ENCODE results near the gene EVI5L. TPM values are rescaled to one million over a fixed set of nuclear protein-coding genes. Genes with fewer than 3 reads are reported as not detected.

Gene EVI5L
- polyA plus RNA-seq: 0.59 and 1.0 TPM in 2 replicates

DNA sequence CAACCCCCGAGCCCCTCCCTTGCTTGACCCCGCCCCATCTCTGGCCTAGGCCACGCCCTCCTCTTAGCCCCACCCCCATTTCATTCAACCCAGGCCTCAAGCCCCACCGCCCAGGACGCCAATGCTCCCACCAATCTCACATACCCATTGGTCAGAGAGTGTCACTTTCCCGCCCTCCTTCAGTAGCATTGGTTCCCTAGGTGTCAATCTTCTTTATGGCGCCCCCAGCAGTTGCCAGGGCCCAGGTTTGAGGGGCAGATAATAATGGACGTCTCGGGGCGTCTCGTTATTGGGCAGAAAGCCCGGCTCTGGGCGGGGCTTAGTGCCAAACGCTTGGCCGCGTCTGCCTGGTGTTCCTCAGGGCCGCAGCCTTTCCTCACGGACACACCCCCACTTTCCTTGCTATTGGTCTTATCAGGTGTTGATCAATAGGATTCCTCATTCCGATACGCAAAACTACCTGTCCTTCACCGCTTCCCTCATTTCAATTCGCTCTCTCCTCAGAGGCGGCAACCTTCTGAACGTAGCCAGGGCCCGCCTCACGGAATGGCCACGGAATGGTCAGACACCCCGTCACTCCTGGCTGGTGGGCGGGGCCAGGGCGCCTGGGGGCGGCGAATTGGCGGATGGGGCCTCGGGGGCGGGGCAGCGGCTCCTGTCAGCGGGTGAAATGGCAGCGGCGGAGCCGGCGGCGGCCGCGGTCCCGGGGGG is at the start of gene EVI5L:
Gene EVI5L (plus strand): TSS at position 658 of the 711 bp plus-strand sequence. CDS start 16,325 bp downstream, outside the sequence.

DNA sequence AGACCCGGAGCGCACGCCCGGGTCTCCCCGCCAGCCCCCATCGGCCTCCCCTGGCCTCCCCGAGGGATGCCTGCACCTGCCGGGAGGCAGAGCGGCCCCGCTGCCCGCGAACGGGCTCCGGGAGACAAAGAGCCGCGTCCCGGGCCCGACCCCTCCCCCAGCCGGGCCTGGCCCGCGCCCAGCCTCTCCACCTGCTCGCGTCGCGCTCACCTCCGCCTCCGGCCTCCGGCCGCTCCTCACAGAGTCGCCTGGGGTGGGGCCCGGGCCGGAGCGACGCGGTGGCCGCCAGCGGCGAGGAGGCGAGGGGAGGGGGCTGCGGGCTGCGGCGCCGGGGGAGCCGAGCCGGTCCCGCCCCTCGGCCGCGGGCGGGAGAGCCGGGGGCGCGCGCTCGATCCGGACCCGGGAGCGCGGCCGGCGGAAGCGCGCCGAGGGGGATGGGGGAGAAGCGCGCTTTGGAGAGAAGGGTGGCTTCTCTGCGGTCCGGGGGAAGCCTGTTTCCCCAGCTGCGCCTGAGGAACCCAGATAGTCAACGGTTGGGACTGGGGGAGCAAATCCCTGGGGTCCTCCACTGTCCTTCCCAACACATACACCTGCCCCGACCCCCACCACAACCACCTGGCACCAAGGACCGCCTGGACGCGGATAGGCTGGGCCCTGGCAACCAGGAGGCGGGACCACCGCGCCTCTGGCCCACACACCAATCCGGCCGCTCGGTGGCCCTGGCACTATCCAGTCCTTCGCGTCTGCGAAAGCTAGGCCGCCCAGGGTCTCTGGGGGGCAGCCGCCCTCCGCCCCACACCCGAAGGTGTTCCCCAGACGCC is 44.3 kb downstream of the EVI5L start, which contains the start of gene PRR36:
Gene PRR36 (minus strand): TSS at position 315 of the 821 bp plus-strand sequence. CDS start 701 bp downstream, outside the sequence.

DNA sequence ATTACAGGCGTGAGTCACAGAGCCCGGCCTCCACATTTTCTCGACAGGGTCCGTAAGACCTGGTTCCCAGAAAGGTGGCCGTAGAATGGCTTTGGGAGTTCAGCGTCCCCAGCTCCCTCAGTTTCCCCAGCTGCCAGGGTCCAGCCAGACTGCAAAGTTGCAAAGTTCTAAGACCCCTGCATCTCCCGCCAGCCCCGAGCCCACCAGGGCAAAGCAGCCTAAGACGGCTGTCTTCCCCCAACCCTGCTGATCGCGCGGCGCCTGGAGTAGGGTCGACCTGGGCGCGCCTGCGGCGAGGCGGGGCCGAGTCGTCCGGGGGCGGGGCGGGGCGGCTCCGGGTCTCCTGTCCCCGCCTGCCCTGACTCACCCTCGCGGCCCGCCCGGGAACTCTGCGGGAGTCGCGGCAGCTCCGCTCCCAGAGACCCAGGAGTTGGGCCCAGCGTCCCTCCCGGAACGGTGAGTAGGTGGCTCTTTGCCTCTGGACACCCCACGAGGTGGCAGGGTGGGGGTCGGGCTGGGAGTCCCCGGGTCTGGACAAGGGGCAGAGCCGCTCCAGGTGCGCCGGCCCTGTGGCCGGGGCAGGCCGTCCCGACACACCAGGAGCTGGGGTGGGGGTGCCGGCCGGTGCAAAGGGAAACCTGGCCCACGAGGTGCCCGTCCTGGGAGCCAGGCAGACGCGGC is 58.3 kb downstream of the EVI5L start, which contains the start of gene LRRC8E:
Gene LRRC8E (plus strand): TSS at position 366 of the 681 bp plus-strand sequence. CDS start 7,094 bp downstream, outside the sequence.

GRCh38 chr19:7903244-7904073 is 73.4 kb downstream of the EVI5L start, which contains the start of gene MAP2K7:
MAP2K7 (plus strand) TSS chr19:7903877; CDS start chr19:7903945, 68 bp downstream.

Other genes with a start within 250 kb of the EVI5L start
- 0.78 and 0.88 TPM in 2 replicates for gene CAMSAP3, start 234.4 kb upstream of the EVI5L start, polyA plus RNA-seq
- gene XAB2, start 200.7 kb upstream of the EVI5L start, polyA plus RNA-seq: 0.82 and 2.0 TPM in 2 replicates
- gene PET100, start 200.4 kb upstream of the EVI5L start, polyA plus RNA-seq: 607 and 716 TPM in 2 replicates
- 1,380 and 3,034 TPM in 2 replicates for gene PCP2, start 196.5 kb upstream of the EVI5L start, polyA plus RNA-seq
- 24.6 and 46.0 TPM in 2 replicates for gene STXBP2, start 193.1 kb upstream of the EVI5L start, polyA plus RNA-seq
- gene RETN, start 161.2 kb upstream of the EVI5L start, polyA plus RNA-seq: not detected in 2 replicates
- gene MCEMP1, start 153.1 kb upstream of the EVI5L start, polyA plus RNA-seq: not detected in 2 replicates
- gene TRAPPC5, start 149.4 kb upstream of the EVI5L start, polyA plus RNA-seq: 49.0 and 150 TPM in 2 replicates
- gene FCER2, start 128.1 kb upstream of the EVI5L start, polyA plus RNA-seq: not detected in 2 replicates
- gene CLEC4G, start 98.1 kb upstream of the EVI5L start, polyA plus RNA-seq: 1.6 TPM in 1 of 2 replicates, not detected in the other
- not detected in 2 replicates for gene CD209, start 82.7 kb upstream of the EVI5L start, polyA plus RNA-seq
- gene CLEC4M, start 67.0 kb upstream of the EVI5L start, polyA plus RNA-seq: 0.44 TPM in 1 of 2 replicates, not detected in the other
- 0.87 and 1.3 TPM in 2 replicates for gene PRR36, start 44.2 kb downstream of the EVI5L start, polyA plus RNA-seq
- not detected in 2 replicates for gene LRRC8E, start 58.3 kb downstream of the EVI5L start, polyA plus RNA-seq
- gene MAP2K7, start 73.7 kb downstream of the EVI5L start, polyA plus RNA-seq: 0.34 and 0.47 TPM in 2 replicates
- 0.97 and 4.5 TPM in 2 replicates for gene TGFBR3L, start 84.6 kb downstream of the EVI5L start, polyA plus RNA-seq
- gene SNAPC2, start 90.1 kb downstream of the EVI5L start, polyA plus RNA-seq: 2.1 and 3.0 TPM in 2 replicates
- 2.1 TPM in 1 of 2 replicates, not detected in the other for gene CTXN1, start 95.9 kb downstream of the EVI5L start, polyA plus RNA-seq
- 8.8 and 13.7 TPM in 2 replicates for gene TIMM44, start 113.4 kb downstream of the EVI5L start, polyA plus RNA-seq
- 6.6 and 8.6 TPM in 2 replicates for gene ELAVL1, start 175.4 kb downstream of the EVI5L start, polyA plus RNA-seq
- gene CCL25, start 222.5 kb downstream of the EVI5L start, polyA plus RNA-seq: not detected in 2 replicates

Measured in Purkinje cell (primary cell).